ENCODE results near the gene LIMCH1.

DNA sequence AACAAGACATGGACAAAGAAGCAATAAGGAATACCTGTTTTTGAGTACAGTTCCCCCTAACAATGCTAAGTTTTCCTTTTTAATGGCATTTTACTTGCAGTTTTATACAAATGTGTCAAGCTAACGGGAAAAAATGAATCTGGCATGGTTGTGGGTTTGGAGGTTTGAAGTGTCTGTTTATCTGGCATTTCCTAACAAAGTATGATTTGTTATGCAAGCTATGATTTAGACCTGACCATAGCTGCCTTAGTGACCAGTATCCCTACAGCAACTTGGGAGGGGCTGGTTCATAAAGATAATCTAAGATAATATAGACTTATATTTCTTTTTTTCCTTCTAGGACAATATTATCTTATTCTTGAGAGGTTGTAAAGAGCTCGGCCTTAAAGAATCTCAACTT is 60.6 kb downstream of the LIMCH1 start:
- TF ChIP-seq, protein P1, sequence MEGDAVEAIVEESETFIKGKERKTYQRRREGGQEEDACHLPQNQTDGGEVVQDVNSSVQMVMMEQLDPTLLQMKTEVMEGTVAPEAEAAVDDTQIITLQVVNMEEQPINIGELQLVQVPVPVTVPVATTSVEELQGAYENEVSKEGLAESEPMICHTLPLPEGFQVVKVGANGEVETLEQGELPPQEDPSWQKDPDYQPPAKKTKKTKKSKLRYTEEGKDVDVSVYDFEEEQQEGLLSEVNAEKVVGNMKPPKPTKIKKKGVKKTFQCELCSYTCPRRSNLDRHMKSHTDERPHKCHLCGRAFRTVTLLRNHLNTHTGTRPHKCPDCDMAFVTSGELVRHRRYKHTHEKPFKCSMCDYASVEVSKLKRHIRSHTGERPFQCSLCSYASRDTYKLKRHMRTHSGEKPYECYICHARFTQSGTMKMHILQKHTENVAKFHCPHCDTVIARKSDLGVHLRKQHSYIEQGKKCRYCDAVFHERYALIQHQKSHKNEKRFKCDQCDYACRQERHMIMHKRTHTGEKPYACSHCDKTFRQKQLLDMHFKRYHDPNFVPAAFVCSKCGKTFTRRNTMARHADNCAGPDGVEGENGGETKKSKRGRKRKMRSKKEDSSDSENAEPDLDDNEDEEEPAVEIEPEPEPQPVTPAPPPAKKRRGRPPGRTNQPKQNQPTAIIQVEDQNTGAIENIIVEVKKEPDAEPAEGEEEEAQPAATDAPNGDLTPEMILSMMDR (IDR thresholded peaks at IDR 0.05; ENCODE audit: low read depth, low read length, poor library complexity, severe bottlenecking), result no peak
- no peak for TF ChIP-seq EZH2phosphoT487 (IDR thresholded peaks at IDR 0.05; ENCODE audit: borderline replicate concordance, low read length)

Data from DOHH2 (cell line).